Measurements from ENCODE around the gene NRP2. TPM values are rescaled to one million over a fixed set of nuclear protein-coding genes. Genes with fewer than 3 reads are reported as not detected.

The NRP2 gene
- total and polyA plus RNA-seq, 8 donors = 42.3 to 122 (median 60.9) TPM

- DNase-seq (no peak), ATAC-seq (peak; percentile 52)
- peak overlapping the region; percentile 50 to 70 for H3K27ac ChIP-seq
- H3K9me3 ChIP-seq = no peaks in the 10 kb centered on the region
- H3K36me3 ChIP-seq = peaks cover 0 to 10% of the 10 kb centered on the region in 2 donors
- H3K27me3 ChIP-seq = no peaks in the 10 kb centered on the region
- intact Hi-C loops (cut with DNase I) = no loop called here
- no peak overlapping the region for H3K4me3 ChIP-seq
- no peak for TF ChIP-seq CTCF (IDR thresholded peaks at IDR 0.05)
- H3K4me1 ChIP-seq = peaks cover 15 to 30% of the 10 kb centered on the region in 2 donors
Measured at GRCh38 chr2:205714058-205714776, 31.9 kb downstream of the NRP2 start.

DNA sequence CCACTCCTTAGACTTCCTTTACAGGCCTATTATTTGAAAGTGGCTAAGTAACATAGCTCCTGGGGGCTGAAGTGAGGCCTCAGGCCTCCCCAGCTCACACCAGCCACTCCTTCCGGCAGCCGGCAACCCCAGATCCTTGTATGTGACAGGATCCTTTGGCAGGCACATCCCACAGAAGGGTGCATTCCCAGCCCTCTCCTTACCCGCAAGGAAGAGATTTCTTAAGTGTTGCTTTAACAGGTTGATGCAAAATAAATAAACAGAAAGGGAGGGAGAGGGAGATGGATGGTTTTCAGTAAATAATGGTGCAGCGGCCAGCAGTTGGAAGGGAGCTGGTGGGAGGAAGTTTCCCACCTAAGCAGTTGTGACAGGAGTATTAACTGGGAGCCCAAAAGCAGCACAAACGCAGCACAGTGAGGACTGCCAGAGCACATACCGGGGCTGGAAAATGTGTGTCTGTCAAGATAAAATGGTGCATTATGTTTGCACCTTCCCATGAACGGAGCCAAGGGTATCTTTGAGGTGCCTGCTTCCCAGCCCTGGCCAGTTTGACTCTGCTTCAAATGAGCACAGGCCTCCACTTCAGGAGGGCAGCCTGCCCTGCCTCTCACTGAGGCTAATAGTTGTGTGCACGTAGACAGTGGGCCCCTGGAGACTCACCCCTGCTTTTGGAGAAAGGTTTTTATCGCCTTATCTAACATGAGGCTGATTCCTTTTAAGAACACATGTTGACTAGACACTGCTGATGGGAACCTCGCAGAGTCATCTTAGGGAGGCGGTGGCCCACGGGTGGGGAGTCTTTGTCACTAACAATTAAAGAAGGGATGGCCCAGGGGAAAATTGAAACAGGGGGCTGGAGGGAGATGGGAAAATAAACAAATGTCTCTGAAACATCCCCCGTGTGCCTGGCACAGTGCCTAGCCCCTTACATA lies 32.8 kb downstream of the NRP2 start:
- H3K4me1 ChIP-seq = peaks cover 15 to 30% of the 10 kb centered on the region in 2 donors
- no peak for DNase-seq

DNA sequence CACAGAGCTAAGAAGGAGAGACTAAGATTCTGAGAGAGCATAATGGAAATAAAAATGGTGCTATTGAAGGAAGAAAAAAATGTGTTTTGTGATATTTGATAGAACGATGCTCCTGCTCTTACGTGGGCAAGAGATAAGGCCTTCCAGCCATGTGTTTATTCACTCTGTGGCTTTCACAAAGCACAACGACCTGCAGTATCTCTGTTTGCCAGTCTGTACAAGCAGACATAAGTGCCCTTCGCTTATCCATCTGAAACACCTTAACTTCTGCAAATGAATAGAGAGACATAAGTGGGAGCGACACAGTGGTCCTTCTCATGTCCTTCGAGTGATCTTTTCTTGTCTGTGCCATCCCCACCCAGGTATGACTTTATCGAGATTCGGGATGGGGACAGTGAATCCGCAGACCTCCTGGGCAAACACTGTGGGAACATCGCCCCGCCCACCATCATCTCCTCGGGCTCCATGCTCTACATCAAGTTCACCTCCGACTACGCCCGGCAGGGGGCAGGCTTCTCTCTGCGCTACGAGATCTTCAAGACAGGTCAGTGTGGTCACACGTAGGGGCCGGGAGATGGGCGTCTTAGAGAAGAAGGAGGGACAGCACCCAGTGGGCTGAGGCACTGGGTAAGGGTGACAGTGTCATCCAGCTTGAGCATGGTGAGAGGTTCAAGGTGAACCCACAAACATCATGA lies 33.7 kb downstream of the NRP2 start:
- Histone ChIP-seq H3K9me3 (no peaks in the 10 kb centered on the region), H3K27ac (no peak overlapping the region), H3K4me1 (peaks cover 15 to 30% of the 10 kb centered on the region in 2 donors), H3K27me3 (no peaks in the 10 kb centered on the region), H3K36me3 (peaks cover 0 to 14% of the 10 kb centered on the region in 2 donors), H3K4me3 (no peak overlapping the region)
- DNase-seq (no peak), ATAC-seq (peak; percentile 23)
- intact Hi-C loops (cut with DNase I) = no loop called here
- peak in 1 of 2 donors; percentile 25 for TF ChIP-seq CTCF (IDR thresholded peaks at IDR 0.05)

More for the DNA sequence above, 32.8 kb downstream of the NRP2 start:
- Histone ChIP-seq H3K27me3 (no peaks in the 10 kb centered on the region), H3K27ac (peak overlapping the region; percentile 50 to 70), H3K4me3 (no peak overlapping the region), H3K36me3 (peaks cover 0 to 10% of the 10 kb centered on the region in 2 donors), H3K9me3 (no peaks in the 10 kb centered on the region)
- intact Hi-C loops (cut with DNase I) = no loop called here
- no peak for ATAC-seq
- no peak for TF ChIP-seq CTCF (IDR thresholded peaks at IDR 0.05)

- Histone ChIP-seq H3K4me3 (no peak overlapping the region), H3K4me1 (peaks cover 15 to 35% of the 10 kb centered on the region in 2 donors), H3K36me3 (peaks cover 0 to 15% of the 10 kb centered on the region in 2 donors), H3K27me3 (no peaks in the 10 kb centered on the region), H3K9me3 (no peaks in the 10 kb centered on the region), H3K27ac (no peak overlapping the region)
- ATAC-seq (no peak), DNase-seq (no peak)
- intact Hi-C loops (cut with DNase I) = no loop called here
- no peak for TF ChIP-seq CTCF (IDR thresholded peaks at IDR 0.05)
Measured at GRCh38 chr2:205717175-205717846, 35.0 kb downstream of the NRP2 start.
